Measurements from ENCODE around the gene CALD1.

- TF ChIP-seq CTCF (IDR thresholded peaks at IDR 0.05; ENCODE audit: insufficient read depth, low read length), result no peak
- TF ChIP-seq POLR2AphosphoS5 (IDR thresholded peaks at IDR 0.05; ENCODE audit: low read depth), result no peak
- TF ChIP-seq REST (IDR thresholded peaks at IDR 0.05; ENCODE audit: insufficient replicate concordance, low read depth), result no peak
- TF ChIP-seq GABPA (IDR thresholded peaks at IDR 0.05; ENCODE audit: low read depth), result no peak
These were observed 13.5 kb downstream of the CALD1 start for GRCh38 chr7:134792968-134793367.

Data from HL-60 (cell line).